B cell (primary cell): ENCODE results near the gene MAN2A2. TPM values are rescaled to one million over a fixed set of nuclear protein-coding genes. Genes with fewer than 3 reads are reported as not detected.

ENCODE experiments used
- ATAC-seq: fragments of 200-7000 bp; cut with Tn5 transposase; one replicate; pipeline ENCODE4 v1.10.0; 2021; ENCODE audit warnings: low read depth, mild to moderate bottlenecking, moderate number of reproducible peaks, moderate library complexity
- CTCF ChIA-PET: fragments of 350-600 bp; sonication (Branson Sonifier 250); formaldehyde crosslinking; loops from one replicate; lab custom pipeline; 2021; ENCODE audit warnings: antibody characterized with exemption, inconsistent platforms; lab: Charles Lee
- POLR2A ChIA-PET: fragments of 350-600 bp; sonication (Branson Sonifier 250); formaldehyde crosslinking; loops from one replicate; lab custom pipeline; 2021; ENCODE audit warnings: antibody characterized with exemption; lab: Charles Lee
- DNase-seq: peaks from one replicate; pipeline ENCODE4 v3.0.0; 2013
- H2AFZ ChIP-seq: 2 replicates; pipeline ENCODE4 v1.6.1; 2012; ENCODE audit warnings: mild to moderate bottlenecking, low read depth, low read length; ENCODE audit not compliant: insufficient read depth, poor library complexity, severe bottlenecking
- H3K27ac ChIP-seq, 2 donors: 1 replicate in 1 of 2; 2 replicates in 1 of 2; pipeline ENCODE4 v1.5.1; 2012 to 2013; ENCODE audit warnings: low read length in 2 of 2, mild to moderate bottlenecking in 2 of 2, moderate library complexity in 1 of 2
- H3K27me3 ChIP-seq, 4 experiments: fragments of 200-600 bp in 1 of 4; sonication (generic) in 1 of 4; replicated peaks in 1 of 4; 1 replicate in 2 of 4; 2 replicates in 2 of 4; pipeline versions ENCODE4 v1.6.1 to v1.7.0; 2013 to 2016; ENCODE audit warnings: low read length in 3 of 4, mild to moderate bottlenecking in 2 of 4, mixed read lengths in 1 of 4, moderate library complexity in 1 of 4; ENCODE audit not compliant: insufficient read depth in 4 of 4, control insufficient read depth in 3 of 4; ENCODE audit errors: control extremely low read depth in 1 of 4
- H3K36me3 ChIP-seq, 2 experiments: replicated peaks in 1 of 2; 1 replicate in 1 of 2; 2 replicates in 1 of 2; pipeline versions ENCODE4 v1.6.1 to v1.7.1; 2013; ENCODE audit warnings: low read length in 1 of 2; ENCODE audit not compliant: insufficient read depth in 2 of 2, control insufficient read depth in 1 of 2; ENCODE audit errors: control extremely low read depth in 1 of 2, extremely low read depth in 1 of 2
- H3K4me1 ChIP-seq, 2 donors: fragments of 200-600 bp in 1 of 2; sonication (generic) in 1 of 2; 1 replicate in 1 of 2; 2 replicates in 1 of 2; pipeline versions ENCODE4 v1.5.1 to v1.6.1; 2013 to 2017; ENCODE audit warnings: low read length in 2 of 2; ENCODE audit not compliant: control insufficient read depth in 2 of 2, insufficient read depth in 2 of 2
- H3K4me2 ChIP-seq: replicated peaks from 2 replicates; pipeline ENCODE3; 2012; ENCODE audit warnings: mild to moderate bottlenecking, low read depth, low read length; ENCODE audit not compliant: poor library complexity, severe bottlenecking
- H3K4me3 ChIP-seq, 5 experiments: fragments of 200-600 bp in 1 of 5; sonication (generic) in 1 of 5; 1 replicate in 3 of 5; 2 replicates in 2 of 5; pipeline versions ENCODE4 v1.5.1 to v1.7.0; 2011 to 2016; ENCODE audit warnings: low read length in 4 of 5, mild to moderate bottlenecking in 4 of 5, low read depth in 2 of 5, control low read depth in 1 of 5, moderate library complexity in 1 of 5; ENCODE audit not compliant: insufficient read depth in 1 of 5; ENCODE audit errors: control extremely low read depth in 1 of 5, extremely low read depth in 1 of 5
- H3K79me2 ChIP-seq: fragments of 200-600 bp; sonication (generic); one replicate; pipeline ENCODE4 v1.6.0; 2016; ENCODE audit warnings: low read length; ENCODE audit not compliant: control insufficient read depth, insufficient read depth
- H3K9ac ChIP-seq: fragments of 200-600 bp; sonication (generic); 2 replicates; pipeline ENCODE4 v1.6.1; 2017; ENCODE audit warnings: mild to moderate bottlenecking, low read length, moderate library complexity
- H3K9me3 ChIP-seq, 3 donors: one replicate each; pipeline versions ENCODE4 v1.6.1 to v1.7.1; 2013; ENCODE audit warnings: low read length in 2 of 3; ENCODE audit not compliant: control insufficient read depth in 2 of 3, insufficient read depth in 1 of 3; ENCODE audit errors: control extremely low read depth in 1 of 3
- H4K20me1 ChIP-seq: 2 replicates; pipeline ENCODE4 v1.6.0; 2012; ENCODE audit warnings: mild to moderate bottlenecking, low read length; ENCODE audit not compliant: insufficient read depth, control insufficient read depth, poor library complexity, severe bottlenecking
- H3K27ac Mint-ChIP-seq: one replicate; pipeline ENCODE4 v1.8.0; 2021; ENCODE audit warnings: mixed read lengths
- H3K27me3 Mint-ChIP-seq: one replicate; pipeline ENCODE4 v1.8.0; 2021; ENCODE audit warnings: mixed read lengths
- H3K4me1 Mint-ChIP-seq: one replicate; pipeline ENCODE4 v1.8.0; 2021; ENCODE audit warnings: mixed read lengths
- H3K4me3 Mint-ChIP-seq: one replicate; pipeline ENCODE4 v1.8.0; 2021; ENCODE audit warnings: mixed read lengths
- H3K9me3 Mint-ChIP-seq: one replicate; pipeline ENCODE4 v1.8.0; 2022; ENCODE audit warnings: mixed read lengths; ENCODE audit not compliant: insufficient read depth
- EZH2 ChIP-seq: IDR thresholded peaks from 2 replicates; pipeline ENCODE4 v1.6.1; 2012; ENCODE audit warnings: borderline replicate concordance, low read depth, mild to moderate bottlenecking, moderate library complexity, low read length; ENCODE audit not compliant: insufficient read depth, poor library complexity, severe bottlenecking
- WGBS: methylation state at CpG from one replicate; pipeline ENCODE4 v1.1.5; 2013; ENCODE audit warnings: missing lambda C conversion rate; ENCODE audit not compliant: insufficient coverage; 5-methylcytosine and 5-hydroxymethylcytosine counted together
- intact Hi-C: fragments of 100-400 bp; cut with micrococcal nuclease; formaldehyde crosslinking; loops from one replicate; pipeline ENCODE4 v1.10.0; 2022
- polyA plus RNA-seq: library from polyadenylated mRNA; depleted of rRNA; stranded (reverse); fragments of >200 nt; gene quantifications from 2 replicates; pipeline ENCODE4 v1.2.3, GENCODE V29; 2012
- total RNA-seq, 2 donors: library from RNA; stranded (reverse); fragments of 120-200 nt in 1 of 2; gene quantifications; 1 replicate in 1 of 2; 2 replicates in 1 of 2; pipeline versions ENCODE4 v1.2.3 to v1.2.4, GENCODE V29; 2013 to 2022
- TF ChIP-seq, protein P1 (sequence below): fragments of 200-600 bp; IDR thresholded peaks from one replicate; pipeline ENCODE4 v1.8.0; 2022; ENCODE audit warnings: antibody characterized with exemption, mild to moderate bottlenecking

Gene MAN2A2
- total and polyA plus RNA-seq, 2 donors (not counting 1 experiment from before 2014, with no cell fraction given) = 180 to 234 TPM

GRCh38 chr15:90860942-90861675 lies 42.0 kb upstream of the MAN2A2 start:
- TF ChIP-seq, protein P1, sequence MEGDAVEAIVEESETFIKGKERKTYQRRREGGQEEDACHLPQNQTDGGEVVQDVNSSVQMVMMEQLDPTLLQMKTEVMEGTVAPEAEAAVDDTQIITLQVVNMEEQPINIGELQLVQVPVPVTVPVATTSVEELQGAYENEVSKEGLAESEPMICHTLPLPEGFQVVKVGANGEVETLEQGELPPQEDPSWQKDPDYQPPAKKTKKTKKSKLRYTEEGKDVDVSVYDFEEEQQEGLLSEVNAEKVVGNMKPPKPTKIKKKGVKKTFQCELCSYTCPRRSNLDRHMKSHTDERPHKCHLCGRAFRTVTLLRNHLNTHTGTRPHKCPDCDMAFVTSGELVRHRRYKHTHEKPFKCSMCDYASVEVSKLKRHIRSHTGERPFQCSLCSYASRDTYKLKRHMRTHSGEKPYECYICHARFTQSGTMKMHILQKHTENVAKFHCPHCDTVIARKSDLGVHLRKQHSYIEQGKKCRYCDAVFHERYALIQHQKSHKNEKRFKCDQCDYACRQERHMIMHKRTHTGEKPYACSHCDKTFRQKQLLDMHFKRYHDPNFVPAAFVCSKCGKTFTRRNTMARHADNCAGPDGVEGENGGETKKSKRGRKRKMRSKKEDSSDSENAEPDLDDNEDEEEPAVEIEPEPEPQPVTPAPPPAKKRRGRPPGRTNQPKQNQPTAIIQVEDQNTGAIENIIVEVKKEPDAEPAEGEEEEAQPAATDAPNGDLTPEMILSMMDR = no peak
- no peak for TF ChIP-seq EZH2
- no peaks in the 10 kb centered on the region for H3K27me3 Mint-ChIP-seq
- H3K27ac Mint-ChIP-seq = no peak overlapping the region

GRCh38 chr15:90862487-90862886 lies 40.6 kb upstream of the MAN2A2 start:
- no peak for ATAC-seq
- Mint-ChIP-seq H3K4me3 (no peak overlapping the region), H3K27me3 (no peaks in the 10 kb centered on the region), H3K9me3 (no peaks in the 10 kb centered on the region), H3K27ac (no peak overlapping the region), H3K4me1 (peaks cover 20% of the 10 kb centered on the region)
- no peak for DNase-seq
- no peak overlapping the region for H3K4me3 ChIP-seq
- WGBS = 100% methylated on average over 2 of the region's 6 CpGs
- no peaks in the 10 kb centered on the region for H3K79me2 ChIP-seq
- H3K27me3 ChIP-seq = no peaks in the 10 kb centered on the region
- no peak overlapping the region for H2AFZ ChIP-seq
- H3K36me3 ChIP-seq = no peaks in the 10 kb centered on the region
- no peak overlapping the region for H3K27ac ChIP-seq
- H3K4me1 ChIP-seq = peaks cover 7 to 18% of the 10 kb centered on the region in 2 donors
- H3K9ac ChIP-seq = no peak overlapping the region
- no peaks in the 10 kb centered on the region for H4K20me1 ChIP-seq
- H3K4me2 ChIP-seq = no peak overlapping the region
- TF ChIP-seq EZH2 = no peak
- TF ChIP-seq, protein P1 = no peak
- intact Hi-C loops = no loop called here
- H3K9me3 ChIP-seq = no peaks in the 10 kb centered on the region
- POLR2A ChIA-PET = no interaction called here
- CTCF ChIA-PET = no interaction called here

More at GRCh38 chr15:90860942-90861675, 42.0 kb upstream of the MAN2A2 start:
- no peak overlapping the region for H3K4me3 Mint-ChIP-seq
- no peaks in the 10 kb centered on the region for H3K9me3 Mint-ChIP-seq
- no peak for ATAC-seq
- Histone ChIP-seq H3K9me3 (no peaks in the 10 kb centered on the region), H3K9ac (no peak overlapping the region), H3K4me2 (no peak overlapping the region), H3K4me1 (peaks cover 21 to 32% of the 10 kb centered on the region in 2 donors), H3K79me2 (no peaks in the 10 kb centered on the region), H3K36me3 (no peaks in the 10 kb centered on the region), H3K4me3 (no peak overlapping the region), H3K27me3 (no peaks in the 10 kb centered on the region), H4K20me1 (no peaks in the 10 kb centered on the region), H3K27ac (no peak overlapping the region), H2AFZ (no peak overlapping the region)
- ChIA-PET CTCF (interaction anchor here (1.4 kb wide), 1 partner anchor 16 kb away, joined by 4 read pairs; no protein-coding TSS in a partner anchor), POLR2A (no interaction called here)
- H3K4me1 Mint-ChIP-seq = peaks cover 32% of the 10 kb centered on the region
- intact Hi-C loops = no loop called here
- 92% methylated on average over 6 of the region's 14 CpGs for WGBS
- DNase-seq = no peak
